Measurements from ENCODE around the gene ASL.
"Not testable (repeated sequence)": the region's sequence is repeated elsewhere in the genome, so short reads cannot be mapped to it uniquely, and the experiment has no call there.

The ASL gene

GRCh38 chr7:66075590-66076461, at the start of gene ASL:
Gene ASL (plus strand): TSS chr7:66075819. CDS start chr7:66076082, 263 bp downstream.
- DNase-seq (ENCODE audit: low read depth in 2 of 2): peak; percentile 76 to 90

DNA sequence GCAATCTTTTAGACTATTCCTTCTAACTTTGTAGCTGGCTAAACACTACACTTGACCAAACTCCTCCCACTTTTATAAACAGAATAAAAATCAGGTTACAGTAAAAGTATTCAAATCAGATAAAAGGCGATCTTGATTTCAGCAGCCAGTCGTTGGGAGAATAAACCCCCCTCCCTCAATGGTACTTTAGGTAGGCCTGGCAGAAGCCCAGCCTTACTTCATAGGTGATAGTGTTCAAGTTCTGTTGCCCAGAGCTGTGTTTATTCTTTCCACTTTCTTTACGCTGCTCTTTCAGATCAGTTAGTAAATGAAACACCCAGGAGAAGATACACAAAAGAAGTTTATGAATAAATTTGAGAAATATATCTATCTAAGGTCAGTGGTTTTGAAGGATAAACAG, 47.3 kb upstream of the ASL start:
- not testable (repeated sequence) for DNase-seq (ENCODE audit: low read depth in 2 of 2)

- no peak for DNase-seq (ENCODE audit: low read depth in 2 of 2)
Measured at GRCh38 chr7:66033471-66034385, 41.9 kb upstream of the ASL start.

DNA sequence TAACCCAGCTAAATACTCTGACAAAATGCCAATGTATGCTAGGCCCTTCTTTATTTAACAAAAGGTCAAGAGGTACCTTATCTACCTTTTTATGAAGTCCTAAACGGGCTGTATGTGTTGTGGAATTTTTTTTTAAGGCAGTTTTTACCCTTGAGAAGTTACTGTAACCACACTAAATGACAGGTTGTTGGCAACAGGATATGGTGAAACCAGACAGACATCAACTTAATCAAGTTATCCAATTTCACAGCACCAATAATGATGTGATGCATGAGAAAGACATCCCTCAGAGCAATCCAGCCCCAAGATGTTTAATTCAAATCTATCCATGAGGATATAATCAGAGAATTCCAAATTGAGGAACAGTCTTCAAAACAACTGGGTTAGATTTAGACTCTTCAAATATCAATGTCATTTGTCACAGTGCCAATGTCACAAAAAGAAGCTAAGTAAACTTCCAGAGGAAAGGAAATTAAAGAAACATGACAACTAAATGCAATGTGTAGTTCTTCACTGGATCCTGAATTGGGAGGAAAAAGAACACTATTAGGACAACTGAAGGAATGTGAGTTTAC, 41.1 kb upstream of the ASL start:
- not testable (repeated sequence) for DNase-seq (ENCODE audit: low read depth in 2 of 2)

GRCh38 chr7:66036382-66036781, 39.2 kb upstream of the ASL start:
- DNase-seq (ENCODE audit: low read depth in 2 of 2): no peak

GRCh38 chr7:66036788-66037187, 38.8 kb upstream of the ASL start:
- DNase-seq (ENCODE audit: low read depth in 2 of 2): no peak

- no peak for DNase-seq (ENCODE audit: low read depth in 2 of 2)
Measured at GRCh38 chr7:66039094-66039670, 36.4 kb upstream of the ASL start.

DNA sequence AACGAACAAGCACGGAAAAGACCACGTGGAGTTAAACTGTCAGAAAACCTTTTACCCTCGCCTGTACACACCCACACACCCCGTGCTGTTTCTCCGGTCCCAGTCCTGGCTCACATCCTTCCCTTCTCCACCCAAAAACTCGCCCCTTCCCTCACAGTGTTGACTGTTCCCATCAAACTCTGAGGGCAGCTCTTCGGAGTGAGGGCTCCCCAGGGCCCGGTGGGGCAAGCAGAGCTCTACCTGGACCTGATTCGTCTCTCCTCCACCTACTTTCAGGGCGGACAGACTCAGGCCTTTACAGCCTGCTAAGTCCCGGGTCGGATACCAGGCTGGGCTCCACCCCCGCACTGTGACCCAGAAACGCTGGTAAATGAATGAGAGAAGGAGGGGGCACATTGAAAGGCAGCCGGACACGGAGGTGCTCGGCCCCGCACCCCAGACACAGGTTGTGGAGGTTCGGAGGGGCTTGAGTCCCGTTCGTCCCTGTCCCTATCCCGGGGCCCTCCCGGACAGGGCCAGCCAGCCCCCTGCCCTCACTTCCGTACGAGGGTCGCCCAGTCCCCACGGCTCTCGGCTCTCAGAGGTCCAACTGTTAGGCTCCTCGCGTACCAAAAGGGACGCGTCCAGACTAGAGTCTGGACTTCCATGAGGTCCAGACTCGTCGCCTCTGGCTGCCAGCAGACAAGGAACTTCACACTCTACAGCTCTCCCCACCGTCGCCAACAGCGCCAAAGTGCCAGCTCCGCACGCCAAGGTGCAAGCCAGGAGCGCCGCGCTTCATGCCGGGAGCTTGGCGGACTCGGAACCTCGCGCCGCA, 31.7 kb upstream of the ASL start:
- DNase-seq (ENCODE audit: low read depth in 2 of 2): peak in 1 of 2 donors; percentile 9

DNA sequence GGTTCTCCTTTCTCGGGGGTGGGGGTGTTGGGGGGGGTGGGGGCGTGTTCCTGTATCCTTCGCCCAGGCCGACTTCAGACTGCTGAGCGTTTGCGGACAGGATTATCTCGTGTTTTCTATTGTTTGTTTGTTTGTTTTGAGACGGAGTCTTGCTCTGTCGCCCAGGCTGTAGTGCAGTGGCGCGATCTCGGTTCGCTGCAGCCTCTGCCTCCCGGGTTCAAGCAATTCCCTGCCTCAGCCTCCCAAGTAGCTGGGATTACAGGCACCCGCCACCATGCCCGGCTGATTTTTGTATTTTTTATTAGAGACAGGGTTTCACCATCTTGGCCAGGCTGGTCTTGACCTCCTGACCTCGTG, 31.1 kb upstream of the ASL start:
- DNase-seq (ENCODE audit: low read depth in 2 of 2): not testable (repeated sequence)

DNA sequence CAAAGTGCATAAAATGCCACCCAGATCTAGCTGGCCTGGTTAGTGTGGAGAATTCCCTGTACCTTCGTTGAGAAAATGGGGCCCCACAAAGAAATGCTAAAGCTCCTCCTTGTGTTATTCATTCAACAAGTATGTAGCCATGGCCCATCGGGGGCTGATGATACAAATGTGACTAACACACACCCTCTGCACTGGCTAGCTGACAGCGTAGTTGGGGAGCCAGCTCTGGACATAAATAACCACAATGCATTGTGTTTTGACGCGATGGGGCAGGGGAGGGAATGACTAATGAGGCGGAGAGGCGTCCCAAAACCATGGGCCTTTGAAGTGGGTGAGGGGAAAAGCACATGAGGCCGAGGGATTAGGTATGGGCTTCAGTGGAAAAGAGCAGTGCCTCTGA, 28.2 kb upstream of the ASL start:
- DNase-seq (ENCODE audit: low read depth in 2 of 2): no peak

- DNase-seq (ENCODE audit: low read depth in 2 of 2): not testable (repeated sequence)
Measured at GRCh38 chr7:66049886-66050285, 25.7 kb upstream of the ASL start.

DNA sequence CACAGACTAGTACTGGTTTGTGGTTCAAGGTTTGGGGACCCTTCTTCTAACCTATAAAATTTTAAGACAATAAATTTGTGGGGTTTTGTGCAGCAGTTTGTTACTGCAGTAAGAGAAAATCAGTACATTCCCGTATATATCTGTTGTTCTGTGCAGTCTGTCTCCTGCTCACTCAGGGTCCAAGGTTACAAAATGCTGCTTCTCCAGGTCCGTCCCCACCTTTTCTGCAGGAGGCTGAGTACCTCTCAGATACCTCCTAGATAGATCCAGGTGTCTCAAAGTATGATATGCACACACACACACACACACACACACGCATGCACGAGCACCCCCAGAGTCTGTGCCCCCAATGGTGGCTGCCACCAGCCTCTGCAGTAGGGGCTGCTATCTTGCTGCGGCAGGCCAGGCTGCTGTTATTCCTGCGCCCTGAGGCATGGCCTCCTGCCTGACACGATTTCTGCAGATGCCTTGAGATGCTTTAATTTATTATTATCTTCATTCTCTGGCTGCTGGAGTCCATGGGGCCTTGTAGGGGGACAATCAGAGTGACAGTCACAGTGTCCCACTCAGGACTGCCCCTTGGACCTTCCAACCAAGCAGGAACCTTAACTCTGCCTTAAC, 25.2 kb upstream of the ASL start:
- no peak for DNase-seq (ENCODE audit: low read depth in 2 of 2)

GRCh38 chr7:66050990-66051448, 24.6 kb upstream of the ASL start:
- no peak for DNase-seq (ENCODE audit: low read depth in 2 of 2)

GRCh38 chr7:66052447-66052846, 23.2 kb upstream of the ASL start:
- DNase-seq (ENCODE audit: low read depth in 2 of 2): no peak

- DNase-seq (ENCODE audit: low read depth in 2 of 2): no peak
Measured at GRCh38 chr7:66054063-66054462, 21.6 kb upstream of the ASL start.

DNA sequence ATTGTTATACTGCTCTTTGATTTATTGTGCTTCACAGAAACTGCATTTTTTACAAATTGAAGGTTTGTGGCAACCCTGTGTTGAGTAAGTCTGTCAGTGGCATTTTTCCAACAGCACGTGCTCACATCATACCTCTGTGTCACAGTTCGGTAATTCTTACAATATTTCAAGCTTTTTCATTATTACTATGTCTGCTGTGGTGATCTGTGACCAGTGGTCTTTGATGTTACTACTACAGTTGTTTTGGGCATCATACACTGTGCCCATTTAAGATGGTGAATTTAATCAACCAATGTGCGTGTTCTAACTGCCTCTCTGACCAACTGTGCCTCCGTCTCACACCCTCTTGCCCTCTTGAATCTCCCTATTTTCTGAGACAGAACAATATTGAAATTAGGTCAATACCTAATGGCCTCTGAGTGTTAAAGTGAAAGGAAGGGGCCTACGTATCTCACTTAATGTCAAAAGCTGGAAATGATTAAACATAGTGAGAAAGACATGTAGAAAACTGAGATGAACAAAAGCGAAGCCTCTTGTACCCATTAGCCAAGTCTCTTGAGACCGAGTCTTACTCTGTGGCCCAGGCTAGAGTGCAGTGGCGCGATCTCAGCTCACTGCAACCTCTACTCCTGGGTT, 20.2 kb upstream of the ASL start:
- DNase-seq (ENCODE audit: low read depth in 2 of 2): no peak

- no peak for DNase-seq (ENCODE audit: low read depth in 2 of 2)
Measured at GRCh38 chr7:66060796-66061195, 14.8 kb upstream of the ASL start.

- no peak for DNase-seq (ENCODE audit: low read depth in 2 of 2)
Measured at GRCh38 chr7:66069732-66070131, 5.9 kb upstream of the ASL start.

DNA sequence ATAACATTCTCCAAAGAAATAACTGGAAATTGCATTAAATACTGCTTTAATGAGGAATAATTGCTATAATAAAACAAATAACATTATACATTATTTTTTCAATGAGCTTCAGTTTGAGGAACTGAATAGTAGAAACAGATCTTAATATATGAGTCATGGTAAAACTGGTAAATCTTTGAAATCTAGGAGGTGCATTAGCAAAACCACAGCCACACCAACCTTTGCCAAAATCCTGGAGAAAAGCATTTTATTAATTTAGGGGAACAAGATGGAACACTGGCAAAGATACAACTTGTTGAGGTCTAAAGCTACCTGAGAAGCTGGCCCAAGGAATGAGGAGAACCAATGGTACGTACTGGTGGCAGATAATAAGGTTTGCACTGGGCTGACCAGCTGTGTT, 5.4 kb upstream of the ASL start:
- no peak for DNase-seq (ENCODE audit: low read depth in 2 of 2)

GRCh38 chr7:66072208-66072607, 3.4 kb upstream of the ASL start:
- DNase-seq (ENCODE audit: low read depth in 2 of 2): not testable (repeated sequence)

All from stimulated activated CD4-positive, alpha-beta T cell treated with anti-CD3 and anti-CD28 coated beads, Interleukin-15, amount 100 ng/mL, for 48 hours (primary cell).